ENCODE results near the gene RAPGEF6. TPM values are rescaled to one million over a fixed set of nuclear protein-coding genes. Genes with fewer than 3 reads are reported as not detected.

RAPGEF6 gene
- total and polyA plus RNA-seq, 7 donors = 1.8 to 30.5 (median 16.1) TPM

DNA sequence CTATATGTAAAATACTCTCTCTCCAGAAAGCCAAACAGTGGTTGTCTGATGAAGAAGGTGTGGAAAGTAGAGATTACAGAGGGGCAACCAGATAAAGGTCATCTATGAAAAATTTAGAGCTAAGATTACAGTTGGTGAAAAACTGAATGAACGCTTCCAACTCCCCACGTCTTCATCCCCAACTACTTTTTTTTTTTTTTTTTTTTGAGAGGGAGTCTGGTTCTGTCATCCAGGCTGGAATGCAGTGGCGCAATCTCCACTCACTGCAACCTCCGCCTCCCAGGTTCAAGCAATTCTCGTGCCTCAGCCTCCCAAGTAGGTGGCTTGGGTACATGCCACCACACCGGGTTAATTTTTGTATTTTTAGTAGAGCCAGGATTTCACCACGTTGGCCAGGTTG is 64.3 kb downstream of the RAPGEF6 start:
- WGBS, 2 donors = 97% methylated on average over 7 of the region's 7 CpGs
- no peak for DNase-seq
- no peak for TF ChIP-seq EP300 (IDR thresholded peaks at IDR 0.05)
- no peak for TF ChIP-seq POLR2A (IDR thresholded peaks at IDR 0.05)
- no peak for TF ChIP-seq POLR2AphosphoS5 (IDR thresholded peaks at IDR 0.05)
- TF ChIP-seq, protein P1, sequence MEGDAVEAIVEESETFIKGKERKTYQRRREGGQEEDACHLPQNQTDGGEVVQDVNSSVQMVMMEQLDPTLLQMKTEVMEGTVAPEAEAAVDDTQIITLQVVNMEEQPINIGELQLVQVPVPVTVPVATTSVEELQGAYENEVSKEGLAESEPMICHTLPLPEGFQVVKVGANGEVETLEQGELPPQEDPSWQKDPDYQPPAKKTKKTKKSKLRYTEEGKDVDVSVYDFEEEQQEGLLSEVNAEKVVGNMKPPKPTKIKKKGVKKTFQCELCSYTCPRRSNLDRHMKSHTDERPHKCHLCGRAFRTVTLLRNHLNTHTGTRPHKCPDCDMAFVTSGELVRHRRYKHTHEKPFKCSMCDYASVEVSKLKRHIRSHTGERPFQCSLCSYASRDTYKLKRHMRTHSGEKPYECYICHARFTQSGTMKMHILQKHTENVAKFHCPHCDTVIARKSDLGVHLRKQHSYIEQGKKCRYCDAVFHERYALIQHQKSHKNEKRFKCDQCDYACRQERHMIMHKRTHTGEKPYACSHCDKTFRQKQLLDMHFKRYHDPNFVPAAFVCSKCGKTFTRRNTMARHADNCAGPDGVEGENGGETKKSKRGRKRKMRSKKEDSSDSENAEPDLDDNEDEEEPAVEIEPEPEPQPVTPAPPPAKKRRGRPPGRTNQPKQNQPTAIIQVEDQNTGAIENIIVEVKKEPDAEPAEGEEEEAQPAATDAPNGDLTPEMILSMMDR (IDR thresholded peaks at IDR 0.05) = no peak
- no peak overlapping the region for H3K4me3 ChIP-seq
- H3K27ac ChIP-seq = no peak overlapping the region
- H3K9me3 ChIP-seq = no peaks in the 10 kb centered on the region
- intact Hi-C loops (cut with DNase I) = no loop called here
- no peaks in the 10 kb centered on the region for H3K27me3 ChIP-seq
- no peaks in the 10 kb centered on the region for H3K36me3 ChIP-seq
- no peaks in the 10 kb centered on the region for H3K4me1 ChIP-seq

DNA sequence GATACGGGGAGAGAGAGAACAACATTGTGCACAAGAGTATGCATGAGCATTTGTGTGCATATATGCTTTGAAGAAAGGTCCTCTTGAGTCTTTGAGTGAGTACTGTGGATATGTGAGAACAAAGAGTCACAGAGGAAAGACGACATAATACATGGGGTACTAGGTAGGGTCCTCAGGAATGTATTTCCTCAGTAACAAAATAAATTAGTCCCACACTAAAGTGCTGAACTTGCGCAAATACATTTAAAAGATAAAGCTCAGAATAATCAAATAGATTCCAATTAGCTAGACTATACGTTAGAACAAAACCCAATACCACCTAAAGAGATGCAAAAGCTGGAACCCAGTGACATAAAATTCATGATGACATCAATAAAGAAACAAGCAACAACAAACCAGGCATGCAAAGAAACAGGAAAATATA is 70.8 kb downstream of the RAPGEF6 start:
- DNase-seq = no peak
- TF ChIP-seq, protein P1 (IDR thresholded peaks at IDR 0.05) = no peak
- no peak for TF ChIP-seq EP300 (IDR thresholded peaks at IDR 0.05)
- H3K36me3 ChIP-seq = peaks cover 0 to 4% (median 0%) of the 10 kb centered on the region in 4 donors
- H3K9me3 ChIP-seq = no peaks in the 10 kb centered on the region
- no peaks in the 10 kb centered on the region for H3K4me1 ChIP-seq
- no peak overlapping the region for H3K27ac ChIP-seq
- 95 to 97% methylated on average over 4 of the region's 4 CpGs for WGBS, 2 donors
- intact Hi-C loops (cut with DNase I) = no loop called here
- H3K4me3 ChIP-seq = no peak overlapping the region
- no peaks in the 10 kb centered on the region for H3K27me3 ChIP-seq

DNA sequence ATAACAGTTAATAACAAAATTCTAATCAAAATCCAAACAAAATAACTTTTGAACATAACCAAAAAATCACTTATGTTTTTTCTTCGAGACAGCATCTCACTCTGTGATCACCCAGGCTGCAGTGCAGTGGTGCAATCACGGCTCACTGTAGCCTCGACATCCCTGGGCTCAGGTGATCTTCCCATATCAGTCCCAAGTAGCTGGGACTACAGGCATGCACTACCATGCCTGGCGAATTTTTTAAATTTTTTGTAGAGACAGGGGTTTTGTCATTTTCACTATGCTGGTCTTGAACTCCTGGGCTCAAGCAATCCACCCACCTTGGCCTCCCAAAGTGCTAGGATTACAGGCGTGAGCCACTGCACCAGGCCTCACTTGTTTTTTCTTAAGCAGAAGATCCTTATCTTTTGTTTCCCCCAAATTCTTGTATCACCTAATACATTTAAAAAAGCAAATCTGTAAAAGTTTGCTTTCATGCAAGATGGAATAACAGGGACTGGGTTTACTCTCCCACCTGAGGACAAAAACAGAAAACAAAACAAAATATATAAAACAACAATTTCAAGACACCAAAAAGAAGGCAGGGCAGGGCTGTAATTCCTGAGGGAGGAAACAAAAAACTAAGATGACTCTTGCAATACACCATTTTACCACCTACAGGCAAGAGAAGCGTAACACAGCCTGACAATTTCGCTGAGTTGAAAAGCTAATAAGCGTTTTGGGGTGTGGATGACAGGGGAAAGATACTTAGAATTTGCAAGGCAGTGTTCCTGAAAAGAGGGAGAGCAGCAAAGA is 71.4 kb downstream of the RAPGEF6 start:
- intact Hi-C loops (cut with DNase I) = no loop called here
- H3K27me3 ChIP-seq = no peaks in the 10 kb centered on the region
- no peak overlapping the region for H3K4me3 ChIP-seq
- H3K4me1 ChIP-seq = no peaks in the 10 kb centered on the region
- TF ChIP-seq POLR2AphosphoS5 (IDR thresholded peaks at IDR 0.05) (no peak), EP300 (IDR thresholded peaks at IDR 0.05) (no peak), POLR2A (IDR thresholded peaks at IDR 0.05) (no peak)
- TF ChIP-seq, protein P1 (IDR thresholded peaks at IDR 0.05) = no peak
- DNase-seq = no peak
- WGBS, 2 donors = 90 to 94% methylated on average over 8 of the region's 8 CpGs
- H3K36me3 ChIP-seq = peaks cover 0 to 5% (median 0%) of the 10 kb centered on the region in 4 donors
- no peak overlapping the region for H3K27ac ChIP-seq
- H3K9me3 ChIP-seq = no peaks in the 10 kb centered on the region

DNA sequence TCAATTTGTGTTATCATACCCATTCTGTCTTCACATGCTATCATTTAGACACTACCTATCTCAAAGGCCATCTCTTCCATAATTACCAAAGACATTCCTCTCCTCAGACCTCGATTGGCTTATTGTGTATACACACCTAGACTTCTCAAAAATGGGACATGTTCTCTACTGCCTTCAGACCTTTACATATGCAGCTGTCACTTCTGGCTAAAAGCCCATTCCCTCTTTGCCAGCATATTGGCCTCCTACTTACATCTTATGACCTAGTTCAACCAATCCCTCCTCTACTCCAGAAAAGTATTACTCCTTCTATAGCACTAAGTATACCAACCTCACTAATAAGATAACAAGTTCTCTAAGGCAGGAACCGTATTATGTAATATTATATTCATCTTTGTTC is 84.4 kb downstream of the RAPGEF6 start:
- whole genome bisulfite sequencing, 2 donors = 71 to 83% methylated on average over 2 of the region's 2 CpGs
- peaks cover 0 to 6% (median 0%) of the 10 kb centered on the region in 4 donors for H3K36me3 ChIP-seq
- no peaks in the 10 kb centered on the region for H3K4me1 ChIP-seq
- no peak for DNase-seq
- no peak overlapping the region for H3K27ac ChIP-seq
- no peaks in the 10 kb centered on the region for H3K27me3 ChIP-seq
- TF ChIP-seq, protein P1 (IDR thresholded peaks at IDR 0.05) = no peak
- TF ChIP-seq POLR2A (IDR thresholded peaks at IDR 0.05) = no peak
- no peak for TF ChIP-seq POLR2AphosphoS5 (IDR thresholded peaks at IDR 0.05)
- no peak for TF ChIP-seq EP300 (IDR thresholded peaks at IDR 0.05)
- no peaks in the 10 kb centered on the region for H3K9me3 ChIP-seq
- H3K4me3 ChIP-seq = no peak overlapping the region
- intact Hi-C loops (cut with DNase I) = no loop called here
